OCI-LY3 (cell line): ENCODE results near the gene HAGHL.

Experiments
- EZH2phosphoT487 ChIP-seq: fragments of 200-600 bp; shearing (Covaris generic); IDR thresholded peaks from 2 replicates; pipeline ENCODE4 v1.6.1; 2018; ENCODE audit warnings: antibody characterized with exemption, mixed run types, low read depth
- TF ChIP-seq, protein P1 (sequence below): fragments of 200-600, 300-600 bp; sonication (generic); IDR thresholded peaks from 2 replicates; pipeline ENCODE4 v1.5.1; 2014; ENCODE audit warnings: antibody characterized with exemption, low read length, low read depth

DNA sequence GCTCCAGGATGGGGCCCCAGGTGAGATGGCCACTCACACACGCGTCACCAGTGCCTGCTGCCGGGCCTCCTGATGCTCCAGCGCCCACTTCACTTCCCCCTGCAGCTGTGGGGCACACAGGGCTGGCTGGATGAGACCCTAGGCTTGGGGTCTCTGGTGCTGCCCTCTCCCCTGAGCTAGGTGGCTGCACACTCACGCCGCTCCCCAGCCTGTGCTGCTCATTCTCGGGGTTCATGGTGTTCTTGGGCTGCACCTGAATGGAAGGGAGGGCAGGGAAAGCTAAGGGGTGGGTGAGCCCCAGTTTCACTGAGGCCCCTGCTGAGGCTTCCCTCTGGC is 1.9 kb upstream of the HAGHL start:
- TF ChIP-seq, protein P1, sequence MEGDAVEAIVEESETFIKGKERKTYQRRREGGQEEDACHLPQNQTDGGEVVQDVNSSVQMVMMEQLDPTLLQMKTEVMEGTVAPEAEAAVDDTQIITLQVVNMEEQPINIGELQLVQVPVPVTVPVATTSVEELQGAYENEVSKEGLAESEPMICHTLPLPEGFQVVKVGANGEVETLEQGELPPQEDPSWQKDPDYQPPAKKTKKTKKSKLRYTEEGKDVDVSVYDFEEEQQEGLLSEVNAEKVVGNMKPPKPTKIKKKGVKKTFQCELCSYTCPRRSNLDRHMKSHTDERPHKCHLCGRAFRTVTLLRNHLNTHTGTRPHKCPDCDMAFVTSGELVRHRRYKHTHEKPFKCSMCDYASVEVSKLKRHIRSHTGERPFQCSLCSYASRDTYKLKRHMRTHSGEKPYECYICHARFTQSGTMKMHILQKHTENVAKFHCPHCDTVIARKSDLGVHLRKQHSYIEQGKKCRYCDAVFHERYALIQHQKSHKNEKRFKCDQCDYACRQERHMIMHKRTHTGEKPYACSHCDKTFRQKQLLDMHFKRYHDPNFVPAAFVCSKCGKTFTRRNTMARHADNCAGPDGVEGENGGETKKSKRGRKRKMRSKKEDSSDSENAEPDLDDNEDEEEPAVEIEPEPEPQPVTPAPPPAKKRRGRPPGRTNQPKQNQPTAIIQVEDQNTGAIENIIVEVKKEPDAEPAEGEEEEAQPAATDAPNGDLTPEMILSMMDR, result no peak
- no peak for TF ChIP-seq EZH2phosphoT487
